CD4-positive, alpha-beta T cell treated with Interferon alpha-2 for 1 hour (primary cell): Measurements from ENCODE around the gene SP9.
"Not testable (repeated sequence)": the region's sequence is repeated elsewhere in the genome, so short reads cannot be mapped to it uniquely, and the experiment has no call there.

Experiments used
- DNase-seq, 2 donors: peaks; one replicate each; pipeline ENCODE4 v3.0.0-alpha.2; 2020 to 2022

The SP9 gene

GRCh38 chr2:174344716-174345461 is 10.1 kb downstream of the SP9 start:
- DNase-seq: no peak

DNA sequence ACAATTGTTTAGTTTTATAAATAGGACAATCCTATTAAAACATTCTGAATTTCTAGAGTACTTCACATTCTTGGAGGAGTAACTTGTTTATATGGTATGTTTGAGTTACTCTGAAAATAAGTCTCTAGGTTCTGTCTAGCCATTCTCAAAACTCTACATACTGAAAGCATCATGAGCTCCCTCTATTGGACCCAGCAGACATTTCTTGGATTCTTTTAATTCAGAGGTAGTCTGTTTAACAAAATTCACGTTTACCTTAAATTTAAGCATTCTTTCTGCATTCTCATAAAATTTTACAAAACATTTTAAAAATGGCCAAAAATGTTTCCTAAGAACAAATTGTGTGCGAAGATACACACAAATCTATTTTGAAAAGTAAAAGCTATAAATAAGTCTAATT is 15.3 kb downstream of the SP9 start:
- DNase-seq: no peak

DNA sequence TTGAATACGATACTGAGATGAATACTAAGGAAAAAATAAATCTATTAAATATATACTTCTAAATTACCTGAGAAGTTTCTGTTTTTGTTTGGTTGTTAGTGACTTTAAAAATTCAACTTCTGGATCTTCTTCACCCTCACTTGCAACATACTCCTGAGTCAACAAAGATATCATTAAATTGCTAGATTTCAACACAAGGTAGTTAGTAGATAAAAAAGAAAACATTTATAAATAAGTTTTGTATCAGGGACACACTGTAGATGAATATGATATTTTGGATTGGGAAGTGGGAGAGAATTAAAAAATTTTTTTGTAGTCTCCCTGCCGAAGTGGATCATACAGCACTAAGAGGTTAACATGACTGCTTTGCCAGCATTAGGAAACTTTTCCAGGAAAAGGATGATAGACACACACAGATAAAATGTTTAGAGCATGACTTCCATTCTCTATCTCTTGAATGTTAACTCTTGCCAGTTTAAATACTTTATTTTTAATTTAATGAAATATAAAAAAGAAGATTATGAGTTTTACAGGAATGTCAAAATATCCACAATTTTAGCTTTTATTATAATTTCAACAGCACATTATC is 15.9 kb downstream of the SP9 start:
- no peak for DNase-seq

DNA sequence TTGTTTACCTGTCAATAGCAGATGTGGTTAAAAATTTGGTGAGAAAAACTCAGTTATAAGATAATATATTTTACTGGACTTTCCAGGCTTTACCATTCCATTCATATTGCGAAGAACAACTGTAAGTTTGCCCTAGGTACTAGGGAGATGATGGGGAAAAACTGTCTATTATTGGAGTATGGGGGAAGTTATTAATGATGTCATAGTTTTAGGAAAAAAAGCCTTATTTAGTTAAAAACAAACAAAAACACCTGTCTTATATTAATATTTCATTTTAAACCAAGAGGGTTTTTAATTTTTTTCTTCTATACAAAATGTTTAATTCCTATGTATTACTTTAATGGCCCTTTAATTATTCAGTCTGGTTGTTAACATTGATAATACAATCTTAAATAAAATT is 18.2 kb downstream of the SP9 start:
- no peak for DNase-seq

GRCh38 chr2:174356347-174356746 is 21.6 kb downstream of the SP9 start:
- no peak for DNase-seq

DNA sequence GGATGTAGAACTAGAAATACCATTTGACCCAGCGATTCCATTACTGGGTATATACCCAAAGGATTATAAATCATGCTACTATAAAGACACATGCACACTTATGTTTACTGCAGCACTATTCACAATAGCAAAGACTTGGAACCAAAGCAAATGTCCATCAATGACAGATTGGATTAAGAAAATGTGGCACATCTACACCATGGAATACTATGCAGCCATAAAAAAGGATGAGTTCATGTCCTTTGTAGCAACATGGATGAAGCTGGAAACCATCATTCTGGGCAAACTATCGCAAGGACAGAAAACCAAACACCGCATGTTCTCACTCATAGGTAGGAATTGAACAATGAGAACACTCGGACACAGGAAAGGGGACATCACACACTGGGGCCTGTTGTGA is 24.9 kb downstream of the SP9 start:
- not testable (repeated sequence) for DNase-seq

GRCh38 chr2:174362949-174363348 is 28.2 kb downstream of the SP9 start:
- no peak for DNase-seq

GRCh38 chr2:174363492-174364225 is 28.9 kb downstream of the SP9 start:
- not testable (repeated sequence) for DNase-seq

- no peak for DNase-seq
Observed at GRCh38 chr2:174364628-174365027, 29.9 kb downstream of the SP9 start.

DNA sequence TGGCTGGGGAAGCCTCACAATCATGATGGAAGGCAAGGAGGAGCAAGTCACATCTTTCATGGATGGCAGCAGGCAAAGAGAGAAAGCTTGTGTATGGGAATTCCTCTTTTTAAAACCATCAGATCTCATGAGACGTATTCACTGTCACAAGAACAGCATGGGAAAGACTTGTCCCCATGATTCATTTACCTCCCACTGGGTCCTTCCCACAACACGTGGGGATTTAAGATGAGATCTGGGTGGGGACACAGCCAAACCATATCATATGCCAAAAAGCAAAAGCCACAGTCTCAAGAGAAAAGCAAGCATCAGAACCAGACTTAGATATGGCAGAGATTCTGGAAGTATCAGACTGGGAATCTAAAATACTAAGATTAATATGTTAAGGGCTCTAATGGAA is 30.8 kb downstream of the SP9 start:
- DNase-seq: no peak

- DNase-seq: no peak
Observed at GRCh38 chr2:174368691-174369090, 33.9 kb downstream of the SP9 start.

DNA sequence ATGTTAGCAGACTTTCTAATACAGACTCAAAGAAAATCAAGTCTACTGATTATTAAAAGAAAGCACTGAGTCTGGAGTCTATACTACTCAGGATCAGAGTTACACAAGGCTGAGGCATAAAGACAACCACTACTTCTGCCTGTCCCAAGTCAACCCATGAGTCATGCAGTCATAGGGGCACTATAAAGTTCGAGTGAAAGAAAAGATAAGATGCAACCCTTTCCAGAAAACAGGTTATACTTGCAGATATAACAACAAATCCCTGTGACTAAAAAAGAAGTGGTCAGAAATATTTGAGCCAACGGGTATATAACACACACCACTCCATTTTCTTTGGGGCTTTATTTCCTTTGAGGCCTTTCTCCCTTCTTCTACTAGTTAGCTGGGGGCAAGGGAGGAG is 42.2 kb downstream of the SP9 start:
- no peak for DNase-seq

GRCh38 chr2:174383796-174384195 is 49.0 kb downstream of the SP9 start:
- DNase-seq: no peak

DNA sequence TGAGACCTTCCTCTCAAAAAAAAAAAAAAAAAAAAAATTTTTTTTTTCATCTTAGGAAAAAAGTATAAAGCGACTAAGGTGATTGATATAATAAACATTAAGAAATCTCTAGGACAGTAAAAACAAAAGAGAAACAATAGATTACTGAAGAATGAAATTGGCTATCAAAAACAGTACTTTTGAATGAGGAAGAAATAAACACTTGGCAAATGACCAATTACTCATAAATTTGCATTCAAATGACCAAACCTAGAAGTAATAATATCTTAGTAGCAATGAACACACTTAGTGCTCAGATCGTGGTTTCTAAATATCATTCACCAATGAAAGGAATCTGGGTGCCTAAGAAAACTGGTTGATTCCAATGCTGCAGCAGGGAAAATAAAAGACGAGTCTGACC is 50.4 kb downstream of the SP9 start:
- DNase-seq: no peak
